ENCODE data around the gene CD109. TPM values are rescaled to one million over a fixed set of nuclear protein-coding genes. Genes with fewer than 3 reads are reported as not detected.

Gene CD109
- total and polyA plus RNA-seq, 2 of the 4 experiments (the other 2 are of a cell fraction), result 3.6 to 5.0 TPM

GRCh38 chr6:73706971-73707370, 11.0 kb downstream of the CD109 start:
- intact Hi-C loops (cut with micrococcal nuclease) (no loop called here), dilution Hi-C loops (cut with HindIII; ENCODE audit: low sequenced_read_pairs, unreplicated experiment) (no loop called here), in situ Hi-C loops (cut with MboI; ENCODE audit: low sequenced_read_pairs) (no loop called here)
- Histone ChIP-seq H3K9me1 (ENCODE audit: insufficient read depth, low read length) (peaks cover 8% of the 10 kb centered on the region), H3K56ac (ENCODE audit: extremely low read depth, insufficient read depth, low read length) (no peak overlapping the region), H2BK5ac (ENCODE audit: low read depth, low read length, poor library complexity, severe bottlenecking) (no peak overlapping the region), H2BK15ac (ENCODE audit: low read depth, low read length) (0 out of 3 replicates have a peak overlapping the region, but pooled peaks have one; percentile 23), H4K5ac (ENCODE audit: low read depth, low read length) (no peak overlapping the region), H3K23ac (ENCODE audit: low read depth, low read length) (no peak overlapping the region; the same call in 1 of the 2 replicates), H3K27me3 (ENCODE audit: control insufficient read depth, insufficient read depth, low read length) (no peaks in the 10 kb centered on the region), H4K20me1 (ENCODE audit: insufficient read depth, low read length) (no peaks in the 10 kb centered on the region), H2AFZ (replicated peaks; ENCODE audit: low read length, poor library complexity) (no peak overlapping the region), H3K9me3 (ENCODE audit: control insufficient read depth, insufficient read depth, low read length) (no peaks in the 10 kb centered on the region), H3K4ac (ENCODE audit: low read depth, low read length) (no peak overlapping the region; the same call in 1 of the 2 replicates), H2BK20ac (ENCODE audit: low read depth, low read length) (no peak overlapping the region; the same call in 1 of the 2 replicates), H4K91ac (ENCODE audit: insufficient read depth, low read depth, low read length) (no peak overlapping the region), H3K27ac (ENCODE audit: insufficient read depth, low read length) (no peak overlapping the region), H3K4me3 (ENCODE audit: insufficient read depth, low read depth, low read length) (no peak overlapping the region), H3K4me1 (ENCODE audit: control insufficient read depth, insufficient read depth, low read length) (peaks cover 8% of the 10 kb centered on the region), H3K9ac (ENCODE audit: low read depth, low read length) (no peak overlapping the region), H3K79me1 (ENCODE audit: low read depth in 1 of 2, low read length in 2 of 2) (peaks cover 3 to 39% of the 10 kb centered on the region in 2 experiments; a peak in 2 of 4 replicates), H2AK5ac (ENCODE audit: low read depth, low read length) (peak overlapping the region; percentile 11), H3K18ac (ENCODE audit: low read depth, low read length) (no peak overlapping the region), H2BK120ac (ENCODE audit: low read depth, low read length) (no peak overlapping the region), H4K8ac (ENCODE audit: low read depth in 2 of 2, low read length in 2 of 2) (peak overlapping the region in 1 of 2 experiments; percentile 17; a peak in 1 of 4 replicates), H2AK9ac (replicated peaks; ENCODE audit: low read depth, low read length, poor library complexity) (peak overlapping the region; percentile 39), H3K4me2 (ENCODE audit: low read depth, low read length) (no peak overlapping the region), H3K14ac (replicated peaks; ENCODE audit: low read depth, low read length) (peak overlapping the region; percentile 44; the same call in 1 of the 2 replicates), H3K36me3 (ENCODE audit: control insufficient read depth, insufficient read depth, low read length) (no peaks in the 10 kb centered on the region)
- no peak for ATAC-seq (ENCODE audit: low read depth)
- BruUV-seq (replicated peaks), result no TSS peak
- no peak for DNase-seq
- POLR2A ChIA-PET (ENCODE audit: unreplicated experiment), result no interaction called here
- WGBS, 2 experiments (ENCODE audit: extremely low coverage in 2 of 2, insufficient read length in 1 of 2), result 92% methylated on average over 5 of the region's 9 CpGs; no CpG with 5 or more reads in 1 of the 2 experiments
- CTCF ChIA-PET, result no interaction called here
- TF ChIP-seq MAZ (IDR thresholded peaks at IDR 0.05; ENCODE audit: borderline replicate concordance, low read depth, low read length), result no peak
- no peak for TF ChIP-seq MXI1 (IDR thresholded peaks at IDR 0.05; ENCODE audit: borderline replicate concordance, low read depth, low read length)
- TF ChIP-seq CHD1 (IDR thresholded peaks at IDR 0.05; ENCODE audit: low read depth, low read length), result no peak
- no peak for TF ChIP-seq USF2 (IDR thresholded peaks at IDR 0.05; ENCODE audit: low read depth, low read length)
- no peak for TF ChIP-seq BHLHE40 (IDR thresholded peaks at IDR 0.05; ENCODE audit: low read depth, low read length)
- no peak for TF ChIP-seq MAFK (IDR thresholded peaks at IDR 0.05; ENCODE audit: low read depth, low read length)
- TF ChIP-seq, protein P1, sequence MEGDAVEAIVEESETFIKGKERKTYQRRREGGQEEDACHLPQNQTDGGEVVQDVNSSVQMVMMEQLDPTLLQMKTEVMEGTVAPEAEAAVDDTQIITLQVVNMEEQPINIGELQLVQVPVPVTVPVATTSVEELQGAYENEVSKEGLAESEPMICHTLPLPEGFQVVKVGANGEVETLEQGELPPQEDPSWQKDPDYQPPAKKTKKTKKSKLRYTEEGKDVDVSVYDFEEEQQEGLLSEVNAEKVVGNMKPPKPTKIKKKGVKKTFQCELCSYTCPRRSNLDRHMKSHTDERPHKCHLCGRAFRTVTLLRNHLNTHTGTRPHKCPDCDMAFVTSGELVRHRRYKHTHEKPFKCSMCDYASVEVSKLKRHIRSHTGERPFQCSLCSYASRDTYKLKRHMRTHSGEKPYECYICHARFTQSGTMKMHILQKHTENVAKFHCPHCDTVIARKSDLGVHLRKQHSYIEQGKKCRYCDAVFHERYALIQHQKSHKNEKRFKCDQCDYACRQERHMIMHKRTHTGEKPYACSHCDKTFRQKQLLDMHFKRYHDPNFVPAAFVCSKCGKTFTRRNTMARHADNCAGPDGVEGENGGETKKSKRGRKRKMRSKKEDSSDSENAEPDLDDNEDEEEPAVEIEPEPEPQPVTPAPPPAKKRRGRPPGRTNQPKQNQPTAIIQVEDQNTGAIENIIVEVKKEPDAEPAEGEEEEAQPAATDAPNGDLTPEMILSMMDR (conservative IDR thresholded peaks at IDR 0.05; ENCODE audit: low read depth, low read length), result no peak
- TF ChIP-seq RFX5 (IDR thresholded peaks at IDR 0.05; ENCODE audit: low read depth, low read length), result no peak
- no peak for TF ChIP-seq POLR2A (IDR thresholded peaks at IDR 0.05; ENCODE audit: low read depth, low read length)
- no peak for TF ChIP-seq FOS (IDR thresholded peaks at IDR 0.05; ENCODE audit: low read depth, low read length)
- TF ChIP-seq RCOR1 (IDR thresholded peaks at IDR 0.05; ENCODE audit: insufficient replicate concordance, low read length), result no peak
- TF ChIP-seq CEBPB (IDR thresholded peaks at IDR 0.05; ENCODE audit: low read depth, low read length), result no peak
- TF ChIP-seq NFE2L2 (IDR thresholded peaks at IDR 0.05; ENCODE audit: low read depth, low read length), result no peak
- TF ChIP-seq ELK1 (IDR thresholded peaks at IDR 0.05; ENCODE audit: borderline replicate concordance, low read depth, low read length), result no peak
- TF ChIP-seq SMC3 (IDR thresholded peaks at IDR 0.05; ENCODE audit: low read depth, low read length), result no peak
- TF ChIP-seq RAD21 (IDR thresholded peaks at IDR 0.05; ENCODE audit: low read length), result no peak

Measured in IMR-90 (cell line).